Smooth muscle cell (in vitro differentiated cells): ENCODE measurements around the gene PMFBP1. TPM values are rescaled to one million over a fixed set of nuclear protein-coding genes. Genes with fewer than 3 reads are reported as not detected.
A peak's percentile ranks its signal among the peaks of the same experiment; 100 is the strongest.

ENCODE experiments used
- DNase-seq: peaks from one replicate; lab custom pipeline; 2025; ENCODE audit not compliant: unreplicated experiment; lab: John Stamatoyannopoulos, UW
- H2AFZ ChIP-seq: fragments of 200-600 bp; sonication (generic); 2 replicates; pipeline ENCODE4 v1.6.0; 2016; ENCODE audit warnings: antibody characterized with exemption, low read depth, mild to moderate bottlenecking
- H3F3A ChIP-seq: fragments of 200-600 bp; sonication (generic); 2 replicates; pipeline ENCODE4 v1.6.0; 2017; ENCODE audit warnings: antibody characterized with exemption, low read depth
- H3K27ac ChIP-seq: fragments of 200-600 bp; sonication (generic); 2 replicates; pipeline ENCODE4 v1.5.1; 2016; ENCODE audit warnings: low read depth, mild to moderate bottlenecking
- H3K27me3 ChIP-seq: fragments of 200-600 bp; sonication (generic); 2 replicates; pipeline ENCODE4 v1.6.1; 2016; ENCODE audit warnings: low read depth, mild to moderate bottlenecking
- H3K36me3 ChIP-seq: fragments of 200-600 bp; sonication (generic); 2 replicates; pipeline ENCODE4 v1.5.1; 2016; ENCODE audit warnings: low read depth
- H3K4me1 ChIP-seq: fragments of 200-600 bp; sonication (generic); 2 replicates; pipeline ENCODE4 v1.5.1; 2016; ENCODE audit warnings: low read depth
- H3K4me2 ChIP-seq: fragments of 200-600 bp; sonication (generic); 2 replicates; pipeline ENCODE4 v1.6.0; 2016; ENCODE audit warnings: mild to moderate bottlenecking
- H3K4me3 ChIP-seq: fragments of 200-600 bp; sonication (generic); 2 replicates; pipeline ENCODE4 v1.5.1; 2016; ENCODE audit warnings: mild to moderate bottlenecking
- H3K79me2 ChIP-seq: fragments of 200-600 bp; sonication (generic); 2 replicates; pipeline ENCODE4 v1.6.0; 2016; ENCODE audit warnings: low read depth, mild to moderate bottlenecking
- H3K9ac ChIP-seq: fragments of 200-600 bp; sonication (generic); 2 replicates; pipeline ENCODE4 v1.6.0; 2016; ENCODE audit warnings: low read depth
- H3K9me3 ChIP-seq: fragments of 200-600 bp; sonication (generic); replicated peaks from 2 replicates; pipeline ENCODE4 v1.5.1; 2016; ENCODE audit warnings: low read depth
- H4K20me1 ChIP-seq: fragments of 200-600 bp; sonication (generic); 2 replicates; pipeline ENCODE4 v1.6.0; 2016; ENCODE audit warnings: low read depth
- WGBS: methylation state at CpG from one replicate; pipeline ENCODE4 v1.1.7; 2016; ENCODE audit warnings: low lambda C conversion rate; 5-methylcytosine and 5-hydroxymethylcytosine counted together
- polyA plus RNA-seq: library from polyadenylated mRNA; unstranded; fragments of >200 nt; fragmentation: Nextera tagmentation; extraction: Ambion mirVana; gene quantifications from 2 replicates; pipeline ENCODE4 v1.2.1, GENCODE V29; 2016
- total RNA-seq: library from RNA; depleted of rRNA; stranded (reverse); fragments of >200 nt; gene quantifications from 2 replicates; pipeline ENCODE4 v1.2.3, GENCODE V29; 2014
- TF ChIP-seq, protein P1 (sequence below): fragments of 200-600 bp; sonication (generic); IDR thresholded peaks from 2 replicates; pipeline ENCODE4 v1.5.1; 2017; ENCODE audit warnings: borderline replicate concordance, mild to moderate bottlenecking, antibody characterized with exemption; ENCODE audit not compliant: insufficient read depth, poor library complexity, severe bottlenecking

The PMFBP1 gene
- total and polyA plus RNA-seq, 2 experiments from 2014 or later, result 0.31 to 0.80 TPM

DNA sequence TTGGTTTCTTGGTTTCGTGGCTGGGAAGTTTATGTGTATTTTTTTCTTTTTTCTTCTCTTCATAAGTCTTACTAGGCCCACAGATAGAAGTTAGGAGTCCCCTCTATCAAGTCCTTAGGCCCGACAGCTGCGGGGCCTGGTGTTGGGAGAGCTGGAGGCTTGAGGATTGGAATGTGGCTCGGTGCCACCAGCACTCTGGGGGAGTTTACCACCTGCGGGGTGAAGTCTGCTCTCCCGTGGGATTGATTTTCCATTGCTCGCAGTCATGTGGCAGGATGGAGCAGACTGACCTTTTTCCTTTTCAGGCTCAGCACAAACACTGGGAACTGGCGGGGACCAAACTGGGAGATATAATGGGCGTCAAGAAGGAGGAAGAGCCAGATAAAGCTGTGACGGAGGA lies 70.8 kb downstream of the PMFBP1 start:
- DNase-seq, result no peak
- peaks cover 12% of the 10 kb centered on the region for H3K36me3 ChIP-seq
- no peaks in the 10 kb centered on the region for H3K79me2 ChIP-seq
- no peak overlapping the region for H3K4me2 ChIP-seq
- no peak overlapping the region for H3K27ac ChIP-seq
- no peaks in the 10 kb centered on the region for H3K27me3 ChIP-seq
- H3K9me3 ChIP-seq, result no peaks in the 10 kb centered on the region
- peaks cover 6% of the 10 kb centered on the region for H4K20me1 ChIP-seq
- TF ChIP-seq, protein P1, sequence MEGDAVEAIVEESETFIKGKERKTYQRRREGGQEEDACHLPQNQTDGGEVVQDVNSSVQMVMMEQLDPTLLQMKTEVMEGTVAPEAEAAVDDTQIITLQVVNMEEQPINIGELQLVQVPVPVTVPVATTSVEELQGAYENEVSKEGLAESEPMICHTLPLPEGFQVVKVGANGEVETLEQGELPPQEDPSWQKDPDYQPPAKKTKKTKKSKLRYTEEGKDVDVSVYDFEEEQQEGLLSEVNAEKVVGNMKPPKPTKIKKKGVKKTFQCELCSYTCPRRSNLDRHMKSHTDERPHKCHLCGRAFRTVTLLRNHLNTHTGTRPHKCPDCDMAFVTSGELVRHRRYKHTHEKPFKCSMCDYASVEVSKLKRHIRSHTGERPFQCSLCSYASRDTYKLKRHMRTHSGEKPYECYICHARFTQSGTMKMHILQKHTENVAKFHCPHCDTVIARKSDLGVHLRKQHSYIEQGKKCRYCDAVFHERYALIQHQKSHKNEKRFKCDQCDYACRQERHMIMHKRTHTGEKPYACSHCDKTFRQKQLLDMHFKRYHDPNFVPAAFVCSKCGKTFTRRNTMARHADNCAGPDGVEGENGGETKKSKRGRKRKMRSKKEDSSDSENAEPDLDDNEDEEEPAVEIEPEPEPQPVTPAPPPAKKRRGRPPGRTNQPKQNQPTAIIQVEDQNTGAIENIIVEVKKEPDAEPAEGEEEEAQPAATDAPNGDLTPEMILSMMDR, result no peak
- no peak overlapping the region for H3K4me3 ChIP-seq
- whole genome bisulfite sequencing, result 98% methylated on average over 10 of the region's 10 CpGs
- H3K9ac ChIP-seq, result no peak overlapping the region
- no peak overlapping the region for H2AFZ ChIP-seq
- H3K4me1 ChIP-seq, result no peaks in the 10 kb centered on the region
- no peaks in the 10 kb centered on the region for H3F3A ChIP-seq

DNA sequence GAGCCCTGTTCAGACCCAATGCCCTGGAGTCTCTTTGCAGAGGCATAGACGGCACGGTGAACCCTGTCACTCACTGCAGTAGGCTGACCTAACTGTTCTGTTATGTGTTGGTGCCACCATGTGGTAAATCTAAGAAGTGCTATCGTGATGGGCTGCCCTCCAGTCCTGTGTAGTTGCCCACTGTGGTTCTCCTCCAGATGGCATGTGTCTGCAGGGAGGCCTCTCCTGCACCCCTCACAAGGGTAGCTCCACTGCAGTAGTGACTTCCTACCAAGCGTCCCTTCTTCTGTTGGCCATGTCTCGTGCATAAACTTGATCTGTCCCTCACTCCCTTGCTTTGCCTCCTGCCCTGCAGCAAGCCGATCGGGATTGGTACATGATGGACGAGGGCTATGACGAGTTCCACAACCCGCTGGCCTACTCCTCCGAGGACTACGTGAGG lies 72.6 kb downstream of the PMFBP1 start:
- Histone ChIP-seq H3F3A (no peaks in the 10 kb centered on the region), H2AFZ (no peak overlapping the region), H3K27ac (no peak overlapping the region), H3K9ac (no peak overlapping the region), H3K9me3 (no peaks in the 10 kb centered on the region), H3K4me1 (peaks cover 8% of the 10 kb centered on the region), H3K36me3 (peaks cover 12% of the 10 kb centered on the region), H3K4me2 (no peak overlapping the region), H3K4me3 (no peak overlapping the region), H3K27me3 (no peaks in the 10 kb centered on the region), H4K20me1 (peaks cover 6% of the 10 kb centered on the region), H3K79me2 (peaks cover 14% of the 10 kb centered on the region)
- no peak for DNase-seq
- WGBS, result 79% methylated on average over 12 of the region's 12 CpGs
- TF ChIP-seq, protein P1, result peak; percentile 26

DNA sequence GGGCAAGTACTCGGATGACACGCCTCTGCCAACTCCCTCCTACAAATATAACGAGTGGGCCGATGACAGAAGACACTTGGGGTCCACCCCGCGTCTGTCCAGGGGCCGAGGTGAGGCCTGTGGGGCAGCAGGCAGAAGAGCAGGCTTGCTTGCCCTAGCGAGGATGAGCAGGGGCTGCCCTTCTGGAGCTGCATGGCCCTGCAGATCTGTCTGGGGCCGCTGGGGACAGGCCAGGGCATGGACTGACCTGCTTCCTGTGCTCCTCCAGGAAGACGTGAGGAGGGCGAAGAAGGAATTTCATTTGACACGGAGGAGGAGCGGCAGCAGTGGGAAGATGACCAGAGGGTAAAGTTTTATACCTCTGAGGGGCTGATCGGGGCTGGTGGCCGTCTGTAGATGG lies 73.0 kb downstream of the PMFBP1 start:
- 86% methylated on average over 15 of the region's 15 CpGs for WGBS
- H3K79me2 ChIP-seq, result peaks cover 18% of the 10 kb centered on the region
- TF ChIP-seq, protein P1, result no peak
- no peak overlapping the region for H3K27ac ChIP-seq
- H3K27me3 ChIP-seq, result no peaks in the 10 kb centered on the region
- H4K20me1 ChIP-seq, result peaks cover 6% of the 10 kb centered on the region
- no peak overlapping the region for H2AFZ ChIP-seq
- no peaks in the 10 kb centered on the region for H3F3A ChIP-seq
- H3K4me2 ChIP-seq, result no peak overlapping the region
- no peak for DNase-seq
- no peak overlapping the region for H3K4me3 ChIP-seq
- H3K9ac ChIP-seq, result no peak overlapping the region
- H3K36me3 ChIP-seq, result peaks cover 12% of the 10 kb centered on the region
- peaks cover 8% of the 10 kb centered on the region for H3K4me1 ChIP-seq
- no peaks in the 10 kb centered on the region for H3K9me3 ChIP-seq

DNA sequence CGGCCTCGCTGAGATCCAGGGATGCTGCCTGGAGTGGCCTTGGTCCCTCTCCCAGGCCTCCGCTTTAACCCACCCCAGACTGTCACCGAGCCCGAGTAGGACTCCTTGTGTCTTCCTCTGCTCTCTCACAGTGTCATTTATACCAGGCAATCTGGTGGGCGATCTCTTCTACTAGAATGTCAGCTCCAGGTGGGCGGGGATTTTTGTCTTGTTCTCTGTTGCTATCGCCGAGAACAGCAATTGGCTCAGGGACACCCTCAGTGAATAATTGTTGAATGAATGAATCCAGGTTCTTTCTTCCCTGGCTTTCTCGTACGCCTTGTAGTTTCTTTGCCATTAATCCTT lies 77.7 kb downstream of the PMFBP1 start:
- H4K20me1 ChIP-seq, result peaks cover 6% of the 10 kb centered on the region
- no peaks in the 10 kb centered on the region for H3K27me3 ChIP-seq
- peak overlapping the region; percentile 69 for H2AFZ ChIP-seq
- peaks cover 12% of the 10 kb centered on the region for H3K4me1 ChIP-seq
- H3K4me2 ChIP-seq, result peak overlapping the region; percentile 95
- no peak for DNase-seq
- H3K9me3 ChIP-seq, result no peaks in the 10 kb centered on the region
- no peaks in the 10 kb centered on the region for H3F3A ChIP-seq
- H3K27ac ChIP-seq, result peak overlapping the region; percentile 66
- WGBS, result 2% methylated on average over 11 of the region's 11 CpGs
- peak overlapping the region; percentile 80 for H3K4me3 ChIP-seq
- peaks cover 45% of the 10 kb centered on the region for H3K79me2 ChIP-seq
- TF ChIP-seq, protein P1, result no peak
- peak overlapping the region; percentile 83 for H3K9ac ChIP-seq
- peaks cover 12% of the 10 kb centered on the region for H3K36me3 ChIP-seq
